Lung microvascular endothelial cell (primary cell): ENCODE results near the gene PER3. TPM values are rescaled to one million over a fixed set of nuclear protein-coding genes. Genes with fewer than 3 reads are reported as not detected.

ENCODE experiments used
- DNase-seq, 2 donors: peaks; one replicate each; pipeline versions ENCODE4 v3.0.0 to v3.0.0-alpha.2; 2010; ENCODE audit warnings: low read depth in 2 of 2
- total RNA-seq: library from RNA; depleted of rRNA; stranded (reverse); fragments of >200 nt; gene quantifications from 2 replicates; pipeline ENCODE4 v1.2.1, GENCODE V29; 2014

The PER3 gene
- total RNA-seq, 1 donor from 2014 or later: 1.4 TPM

DNA sequence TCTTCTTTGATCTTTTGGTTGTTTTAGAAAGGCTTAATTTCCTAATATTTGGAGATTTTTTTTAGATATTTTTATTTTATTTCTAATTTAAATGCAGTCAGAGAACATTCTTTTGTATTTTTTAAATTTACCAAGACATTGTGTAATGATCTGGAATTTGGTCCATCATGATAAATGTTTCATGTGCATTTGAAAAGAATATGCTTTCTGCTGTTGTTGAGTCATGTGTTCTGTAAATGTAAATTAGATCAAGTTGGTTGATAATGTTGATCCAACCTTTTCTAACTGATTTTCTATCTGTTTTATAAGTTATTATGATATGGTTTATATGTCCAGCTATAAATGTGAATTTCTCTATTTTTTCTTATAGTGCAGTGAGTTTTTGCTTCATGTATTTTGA, 48.9 kb downstream of the PER3 start:
- DNase-seq: no peak

DNA sequence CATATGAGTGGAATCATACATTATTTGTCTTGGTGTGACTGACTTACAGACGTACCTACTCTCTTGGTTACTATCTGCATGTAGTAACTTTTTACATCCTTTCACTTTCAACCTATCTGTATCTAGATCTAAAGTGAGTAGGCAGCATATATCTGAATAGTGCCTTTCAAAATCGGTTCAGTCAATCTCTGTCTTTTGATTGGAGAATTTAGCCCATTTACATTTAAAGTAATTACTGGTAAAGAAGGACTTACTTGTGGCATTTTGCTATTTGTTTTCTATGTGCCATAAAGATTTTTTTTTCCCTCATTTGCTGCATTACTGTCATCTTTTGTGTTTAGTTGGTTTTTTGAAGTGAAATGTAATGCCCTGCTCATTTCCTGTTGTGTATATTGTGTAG, 54.6 kb downstream of the PER3 start:
- no peak for DNase-seq

DNA sequence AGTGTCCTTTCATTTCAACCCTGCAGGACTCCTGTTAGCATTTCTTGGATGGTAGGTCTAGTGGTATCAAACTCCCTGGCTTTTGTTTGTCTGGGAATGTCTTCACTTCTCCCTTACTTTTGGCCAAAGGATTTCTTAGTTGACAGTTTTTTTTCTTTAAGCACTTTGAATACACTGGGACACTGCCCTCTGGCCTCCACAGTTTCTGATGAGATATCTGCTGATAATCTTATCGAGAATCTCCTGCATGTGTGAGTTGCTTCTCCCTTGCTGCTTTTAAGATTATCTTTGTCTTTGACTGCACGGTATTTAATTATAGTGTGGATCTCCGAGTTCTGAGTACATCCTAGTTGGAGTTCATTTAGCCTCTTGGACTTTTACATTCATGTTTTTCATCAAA, 55.4 kb downstream of the PER3 start:
- no peak for DNase-seq

DNA sequence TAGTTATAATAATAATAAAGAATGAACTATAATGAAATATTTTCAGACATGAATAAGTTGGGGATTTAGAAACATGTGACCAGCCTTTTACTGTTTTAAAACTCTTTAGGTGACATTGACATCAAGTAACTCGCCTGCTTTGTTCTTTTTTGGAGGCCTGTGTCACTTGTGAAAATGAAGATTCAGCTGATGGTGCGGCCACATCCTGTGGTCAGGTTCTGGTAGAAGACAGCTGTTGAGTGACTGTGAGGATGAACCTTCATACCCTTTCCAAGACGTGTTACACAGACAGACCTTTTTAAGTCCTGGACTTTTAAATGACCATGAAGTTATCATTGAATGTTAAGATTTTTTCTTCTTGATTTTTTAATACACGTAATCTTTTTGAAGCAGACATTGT, 58.4 kb downstream of the PER3 start:
- no peak for DNase-seq

DNA sequence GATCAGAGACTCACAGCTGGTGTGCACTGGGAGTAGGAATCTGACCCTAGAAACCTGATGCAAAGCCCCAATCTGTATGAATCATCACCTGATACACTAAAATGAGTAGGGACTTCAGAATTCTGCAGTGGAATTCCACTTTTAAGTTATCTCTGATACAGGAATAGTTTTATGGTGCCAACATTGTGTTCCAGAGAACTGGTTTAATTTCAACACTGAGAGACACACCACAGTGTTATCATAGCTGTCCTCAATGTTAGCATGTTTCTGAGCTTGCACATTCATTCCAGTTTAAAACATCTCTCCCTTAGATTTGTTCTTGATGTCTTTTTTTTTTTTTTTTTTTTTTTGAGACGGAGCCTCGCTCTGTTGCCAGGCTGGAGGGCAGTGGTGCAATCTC, 61.7 kb downstream of the PER3 start:
- no peak for DNase-seq

DNA sequence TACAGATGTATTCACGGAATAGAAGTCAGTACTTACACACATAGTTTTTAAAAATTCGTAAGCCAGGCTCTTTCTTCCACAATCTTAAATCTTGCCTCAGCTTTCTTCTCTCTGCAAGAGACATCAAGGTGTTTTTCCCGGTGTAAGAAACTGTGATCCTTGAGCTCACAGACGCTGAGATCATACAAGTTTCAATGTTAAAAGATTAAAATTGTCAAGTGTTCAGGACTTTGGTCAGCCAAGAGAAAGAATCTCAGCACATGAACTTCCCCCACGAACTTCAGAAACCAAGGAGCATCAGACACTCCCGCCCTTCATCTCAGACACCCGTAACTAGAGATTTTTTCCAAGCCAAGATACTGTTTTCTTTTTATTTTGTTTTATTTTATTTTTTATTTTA, 62.6 kb downstream of the PER3 start:
- no peak for DNase-seq

DNA sequence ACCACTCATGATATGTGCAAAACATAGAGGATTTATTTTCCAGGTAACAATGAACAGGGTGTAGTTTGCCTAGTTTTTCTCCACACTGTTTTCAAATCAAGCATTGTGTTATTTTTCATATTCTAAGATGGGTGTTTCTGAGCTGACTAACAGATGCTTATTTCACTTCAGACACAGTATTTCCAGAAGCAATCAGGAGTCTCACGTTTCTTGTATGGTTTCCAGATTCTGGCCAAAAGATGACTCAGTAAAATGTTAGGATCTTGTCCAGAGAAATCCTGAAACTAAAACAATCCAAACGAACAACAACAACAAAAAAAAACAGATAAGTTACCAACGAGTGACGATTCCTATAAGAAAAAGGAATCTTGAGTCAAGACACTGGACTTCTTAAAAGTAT, 63.5 kb downstream of the PER3 start:
- peak in 1 of 2 donors; percentile 18 for DNase-seq

DNA sequence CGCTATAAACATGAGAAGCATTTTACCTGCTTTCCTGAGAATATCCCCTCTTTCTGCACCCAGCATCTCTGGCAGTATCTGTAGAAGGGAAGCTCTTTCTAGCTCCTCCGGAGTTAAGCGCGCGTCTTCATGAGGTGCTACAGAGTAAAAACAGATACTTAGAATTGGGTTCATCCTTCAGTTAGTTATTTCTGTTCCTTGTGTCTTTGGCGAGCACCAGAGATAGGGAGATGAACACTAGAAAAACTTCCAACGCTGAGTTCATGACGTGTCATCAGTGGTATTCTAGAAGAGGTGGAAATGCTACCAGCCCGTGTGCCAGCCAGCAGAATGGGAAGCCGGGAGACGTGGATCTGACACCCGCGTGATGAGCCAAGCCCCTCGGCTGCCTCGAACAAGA, 66.7 kb downstream of the PER3 start:
- no peak for DNase-seq

DNA sequence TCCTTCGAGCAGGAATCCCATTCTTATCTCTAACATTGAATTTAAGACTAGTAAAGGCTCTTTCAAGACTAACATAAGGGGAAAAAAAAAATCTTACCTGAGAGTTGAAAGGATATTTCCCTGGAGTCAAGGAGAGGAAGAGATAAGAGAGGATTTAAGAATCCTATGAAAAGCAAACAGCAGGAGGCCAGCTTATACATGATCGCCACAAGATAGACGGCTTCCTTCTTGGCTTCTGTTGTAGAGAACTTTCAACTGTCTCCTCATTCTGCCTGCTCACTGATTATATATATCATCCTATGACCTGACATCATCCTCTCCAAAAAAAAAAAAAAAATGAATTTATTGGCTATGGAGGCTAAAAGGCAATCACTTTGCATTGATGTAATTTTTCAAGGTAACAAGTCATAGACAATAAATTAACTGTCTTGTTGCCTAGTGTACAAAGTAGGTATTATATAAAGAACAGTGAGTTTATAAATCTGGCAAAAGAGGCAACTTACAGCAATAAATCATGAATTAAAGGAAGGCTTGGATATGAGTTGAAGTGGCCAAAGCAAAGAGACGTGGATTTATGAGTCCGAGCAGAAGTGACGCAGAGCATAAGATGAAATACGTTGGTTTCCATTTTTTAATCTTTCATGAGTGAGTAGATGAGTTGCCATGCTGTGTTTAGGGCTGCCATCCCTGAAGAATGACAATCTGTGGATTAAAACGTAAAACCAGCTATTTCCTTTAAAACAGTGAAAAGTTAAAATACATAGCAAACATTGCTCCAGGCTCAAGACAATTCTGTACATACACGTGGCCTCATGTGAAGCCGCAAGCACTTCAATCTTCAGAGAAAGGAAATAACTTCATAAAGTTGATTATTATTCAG, 69.0 kb downstream of the PER3 start, which contains the start of gene UTS2:
Gene UTS2, minus strand, starts transcription at position 262 of the 880 bp plus-strand sequence. Its CDS starts 62 bp downstream, at position 200.
- DNase-seq: no peak

DNA sequence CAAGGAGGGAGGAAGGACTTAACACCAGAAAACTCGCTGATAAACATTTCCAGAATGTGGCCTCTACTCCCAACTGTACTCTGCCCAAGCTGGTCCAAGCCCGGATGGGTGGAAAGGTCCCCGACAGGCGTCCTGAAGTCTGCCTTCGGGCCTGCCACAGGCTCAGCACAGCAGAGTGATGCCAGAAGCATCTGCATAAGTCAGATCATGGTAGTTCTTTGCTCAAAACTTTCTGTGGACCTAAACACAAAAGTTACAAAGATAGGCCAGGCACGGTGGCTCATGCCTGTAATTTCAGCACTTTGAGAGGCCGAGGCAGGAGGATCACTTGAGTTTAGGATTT, 69.6 kb downstream of the PER3 start:
- DNase-seq: no peak

DNA sequence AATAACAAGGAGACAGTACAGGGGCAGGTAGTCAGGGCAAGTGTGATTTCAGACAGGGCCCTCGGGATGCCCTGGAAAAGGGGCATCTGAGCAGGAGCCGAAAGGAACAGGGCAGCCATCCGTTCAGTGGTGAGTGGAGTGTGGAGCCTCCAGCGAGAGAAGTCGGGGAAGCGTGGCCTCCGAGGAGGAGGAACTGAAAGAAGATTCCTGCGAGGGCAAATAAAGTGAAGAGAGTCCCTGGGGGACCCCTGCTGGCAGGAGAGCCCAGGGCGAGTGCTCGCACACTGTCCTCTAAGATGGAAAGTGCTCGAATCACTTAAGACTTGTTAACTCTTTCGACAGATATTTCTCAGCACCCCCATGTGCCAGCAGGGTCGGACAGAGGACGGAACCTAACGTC, 72.3 kb downstream of the PER3 start:
- no peak for DNase-seq

DNA sequence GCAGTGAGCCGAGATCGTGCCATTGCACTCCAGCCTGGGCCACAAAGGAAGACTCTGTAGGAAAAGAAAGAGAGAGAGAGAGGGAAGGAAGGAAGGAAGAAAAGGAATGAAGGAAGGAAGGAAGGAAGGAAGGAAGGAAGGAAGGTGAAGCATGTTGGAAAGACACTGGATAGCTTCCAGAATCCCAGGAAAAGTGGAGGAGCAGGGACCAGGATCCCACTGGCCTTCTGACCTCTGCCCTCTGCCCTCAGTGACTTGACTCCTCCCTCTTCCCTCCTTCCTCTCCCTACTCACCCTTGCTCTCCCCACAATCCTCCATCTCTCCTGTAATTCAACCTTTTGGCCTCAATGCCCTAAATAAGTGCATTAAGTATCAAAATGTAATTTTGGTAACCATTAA, 72.9 kb downstream of the PER3 start:
- DNase-seq: no peak

DNA sequence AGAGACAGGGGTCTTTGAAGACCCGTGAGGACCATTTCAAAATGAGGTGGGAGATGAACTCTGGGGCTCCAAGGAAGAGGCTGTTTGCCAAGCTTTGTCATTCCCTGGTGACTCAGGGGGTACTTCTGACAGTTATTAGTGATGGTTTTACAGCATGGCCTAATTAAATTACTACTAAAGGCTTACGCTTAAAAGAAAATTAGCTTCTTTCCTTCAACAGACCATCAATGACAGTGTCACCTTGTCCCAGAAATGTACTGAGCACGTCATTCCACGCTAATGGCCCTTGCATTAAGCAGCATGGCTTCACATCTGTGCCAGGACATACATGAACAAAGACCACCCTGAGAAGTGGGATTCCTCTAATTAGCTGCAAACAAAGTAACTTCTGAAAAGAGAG, 73.9 kb downstream of the PER3 start:
- no peak for DNase-seq

DNA sequence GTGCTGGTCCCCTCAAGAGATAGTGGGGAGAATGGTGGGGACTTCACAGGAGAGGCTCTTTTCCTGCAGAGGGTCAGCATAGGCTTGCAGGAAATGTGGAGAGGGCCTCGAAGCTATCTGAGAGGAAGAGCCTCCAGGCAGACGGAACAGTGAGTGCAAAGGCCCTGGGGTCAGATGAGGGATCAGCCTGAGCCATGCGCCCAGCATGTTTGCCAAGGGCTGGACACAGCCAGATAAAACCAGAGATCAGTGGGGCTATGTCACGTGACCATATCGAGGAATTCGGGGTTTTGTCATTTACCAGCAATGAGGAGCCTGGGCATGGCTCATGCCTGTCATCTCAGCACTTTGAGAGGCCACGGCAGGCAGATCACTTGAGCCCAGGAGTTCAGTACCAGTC, 75.3 kb downstream of the PER3 start:
- no peak for DNase-seq

DNA sequence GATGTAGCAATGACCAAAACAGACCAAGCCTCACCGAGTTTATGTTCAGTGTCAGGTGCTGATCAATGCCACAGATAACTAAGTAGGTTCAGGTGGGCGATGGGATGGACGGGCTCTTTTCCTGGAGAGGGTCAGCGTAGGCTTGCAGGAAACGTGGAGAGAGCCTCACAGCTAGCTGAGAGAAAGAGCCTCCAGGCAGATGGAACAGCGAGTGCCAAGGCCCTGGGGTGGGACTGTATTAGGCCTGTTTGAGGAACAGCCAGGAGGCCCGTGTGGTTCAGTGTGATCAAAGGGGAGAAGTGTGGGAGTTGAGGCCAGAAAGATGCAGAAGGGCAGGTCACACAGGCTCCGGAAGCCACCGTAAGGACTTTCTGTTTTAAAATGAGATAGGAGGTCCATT, 76.0 kb downstream of the PER3 start:
- DNase-seq: no peak

DNA sequence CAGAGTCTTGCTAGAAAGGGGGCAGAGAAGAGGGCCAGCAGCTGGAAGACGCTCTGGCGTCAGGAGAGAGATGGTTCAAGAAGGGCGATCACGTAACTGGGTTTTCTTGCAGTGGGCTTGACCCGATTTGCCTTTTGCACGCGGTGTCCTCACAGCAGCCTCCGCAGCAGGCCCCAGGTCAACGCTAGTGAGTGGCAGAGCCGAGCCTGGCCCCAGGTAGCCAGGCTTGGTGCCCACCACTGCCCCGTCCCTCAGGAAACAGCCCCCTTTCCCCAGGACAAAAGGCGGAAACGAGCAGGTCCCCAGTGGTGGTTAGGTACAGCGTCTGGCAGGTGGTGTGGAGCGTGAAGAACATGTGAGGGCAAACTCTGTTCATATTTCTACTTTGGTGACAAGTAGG, 77.4 kb downstream of the PER3 start:
- DNase-seq: no peak

DNA sequence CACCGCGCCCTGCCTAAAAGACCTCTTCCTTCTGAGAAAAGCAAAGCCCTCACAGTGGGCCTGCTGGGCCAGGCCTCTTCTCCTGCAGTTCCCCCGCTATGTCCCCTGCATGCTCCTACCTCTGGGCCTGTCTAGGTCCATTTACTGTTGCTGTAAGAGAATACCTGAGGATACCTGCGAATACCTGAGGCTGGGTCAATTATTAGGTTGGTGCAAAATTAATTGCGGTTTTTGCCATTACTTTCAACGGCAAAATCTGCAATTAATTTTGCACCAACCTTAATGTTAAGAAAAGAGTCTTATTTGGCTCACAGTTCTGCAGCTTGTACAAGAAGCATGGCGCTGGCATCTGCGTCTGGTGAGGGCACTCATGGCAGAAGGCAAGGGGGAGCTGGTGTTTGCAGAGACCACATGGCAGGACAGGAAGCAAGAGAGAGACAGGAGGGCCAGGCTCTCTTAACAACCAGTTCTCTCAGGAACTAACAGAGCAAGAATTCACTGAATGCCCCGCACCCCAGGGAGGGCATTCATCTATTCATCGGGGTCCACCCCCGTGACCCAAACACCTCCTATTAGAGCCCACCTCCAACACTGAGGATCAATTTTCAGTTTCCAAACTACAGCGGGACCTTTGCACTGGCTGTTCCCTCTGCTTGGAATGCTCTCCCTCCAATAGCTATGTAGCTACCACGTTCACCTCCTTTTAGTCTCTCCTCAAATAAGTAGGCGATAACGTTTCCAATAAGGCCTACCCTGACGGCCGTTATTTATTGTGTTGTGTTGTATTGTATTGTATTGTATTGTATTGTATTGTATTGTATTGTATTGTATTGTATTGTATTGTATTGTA, 78.3 kb downstream of the PER3 start:
- DNase-seq: no peak

DNA sequence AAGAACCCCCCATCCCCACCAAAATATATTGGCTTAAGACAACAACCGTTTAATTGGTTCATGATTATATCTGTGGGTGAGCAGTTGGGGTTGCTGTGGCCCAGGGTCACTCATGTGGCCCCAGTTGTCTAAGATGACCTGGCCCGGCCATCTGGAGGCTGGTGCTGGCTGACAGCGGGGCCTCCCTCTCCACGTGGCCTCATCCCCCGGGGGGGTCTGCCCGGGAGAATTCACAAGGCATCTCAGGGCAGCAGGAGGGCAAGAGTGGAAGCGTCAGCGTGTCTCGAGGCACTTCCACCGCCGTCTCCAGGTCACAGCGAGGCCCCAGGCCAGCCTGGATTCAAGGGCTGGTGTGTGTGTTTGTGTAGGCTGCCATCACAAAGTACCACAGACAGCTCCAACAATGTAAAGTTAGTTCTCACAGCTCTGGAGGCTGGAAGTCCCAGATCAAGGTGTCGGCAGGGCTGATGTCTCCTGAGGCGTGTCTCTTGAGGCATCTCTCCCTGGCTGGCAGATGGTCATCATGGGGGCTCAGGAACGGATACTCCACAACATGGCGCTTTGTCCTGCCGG, 79.8 kb downstream of the PER3 start:
- DNase-seq: no peak

DNA sequence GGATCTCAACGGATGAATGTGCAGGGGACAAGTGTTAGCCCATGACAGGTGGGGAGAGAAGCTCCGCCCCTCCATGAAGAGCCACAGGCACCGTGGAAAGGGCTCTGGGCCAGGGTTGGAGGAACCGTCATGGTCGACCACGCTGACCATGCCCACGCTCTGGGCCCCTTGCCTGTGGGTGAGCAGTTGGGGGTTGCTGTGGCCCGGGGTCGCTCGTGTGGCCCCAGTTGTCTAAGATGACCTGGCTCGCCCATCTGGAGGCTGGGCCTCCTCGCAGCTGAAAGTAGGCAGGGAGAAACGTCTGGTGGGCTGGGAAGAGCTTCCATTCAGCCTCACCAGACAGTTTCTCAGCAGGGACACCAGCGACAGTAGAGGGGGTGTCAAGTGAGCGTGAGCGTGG, 81.9 kb downstream of the PER3 start:
- no peak for DNase-seq

DNA sequence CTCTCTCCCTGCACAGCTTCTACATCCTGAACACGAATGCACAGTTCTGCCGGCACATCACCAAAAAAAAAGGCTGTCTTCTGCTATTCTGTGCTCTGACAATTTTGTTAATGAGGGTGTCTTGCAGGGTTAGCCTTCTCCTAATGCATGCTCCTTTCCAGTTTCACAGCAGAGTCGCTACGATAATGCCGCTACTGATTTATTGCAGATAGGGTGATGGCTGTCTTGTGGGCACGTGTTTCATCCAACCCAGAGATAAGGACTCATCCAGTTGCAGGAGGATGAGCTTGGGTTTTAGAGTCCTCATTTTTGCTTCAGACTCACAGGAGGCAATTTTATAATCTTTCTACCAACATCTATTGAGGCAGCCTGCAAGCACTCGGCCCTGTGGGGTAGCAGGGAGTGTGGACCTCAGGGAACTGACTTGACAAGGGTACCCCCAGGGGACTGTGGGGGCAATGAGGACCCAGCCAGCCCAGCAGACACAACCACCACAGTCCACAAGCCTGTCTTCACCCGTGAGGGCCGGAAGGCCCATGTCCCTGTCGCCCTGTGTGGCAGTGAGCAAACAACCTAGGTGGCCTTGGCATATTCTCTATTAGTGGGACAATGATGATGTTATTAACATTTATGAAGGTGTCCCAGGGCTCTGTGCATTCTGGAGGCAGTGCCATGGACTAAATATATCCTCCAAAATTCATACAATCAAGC, 84.1 kb downstream of the PER3 start:
- no peak for DNase-seq

DNA sequence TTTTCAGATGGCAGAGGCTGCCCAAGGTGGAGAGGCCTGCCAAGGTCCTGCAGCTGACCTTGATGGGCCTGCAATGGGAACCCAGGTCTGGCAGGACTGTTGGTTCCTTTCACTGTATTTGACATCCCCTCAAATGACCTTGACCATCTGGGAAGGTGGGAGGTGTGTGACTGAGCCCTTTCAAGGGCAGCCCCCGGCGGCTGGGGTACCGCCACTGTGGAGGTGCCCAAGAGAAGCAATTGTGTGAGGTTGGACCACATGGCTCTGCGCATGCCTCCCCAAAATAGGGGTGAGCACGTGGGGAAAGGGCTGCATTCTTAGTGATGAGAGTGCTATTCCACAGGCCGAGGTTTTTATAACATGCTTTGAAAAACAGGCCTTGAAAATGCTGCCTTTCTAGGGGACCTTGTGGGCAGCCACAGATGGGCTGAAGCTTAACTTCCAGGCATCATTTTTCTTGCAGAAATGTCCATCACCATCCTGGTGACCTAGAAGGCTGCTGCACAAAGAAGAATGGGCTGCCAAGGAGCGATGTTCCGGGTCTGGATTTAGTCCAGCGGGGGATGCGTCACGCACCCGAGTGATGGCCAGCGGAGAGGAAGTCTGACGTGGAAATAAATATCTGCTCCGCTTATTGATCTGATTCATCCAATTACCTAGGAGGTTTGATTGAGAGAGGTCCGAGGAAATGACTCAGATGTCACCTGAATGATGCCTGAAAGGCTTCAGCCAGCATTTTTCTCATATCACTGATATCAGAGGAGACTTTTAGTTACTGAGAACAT, 85.2 kb downstream of the PER3 start:
- peak; percentile 36 to 91 for DNase-seq
